GM21737 (cell line): ENCODE measurements around the gene SMIM30.

Experiments used
- ATAC-seq: cut with Tn5 transposase; IDR thresholded peaks from one replicate; pipeline ENCODE4 v1.9.1; 2021; ENCODE audit warnings: mild to moderate bottlenecking, moderate library complexity; ENCODE audit not compliant: unreplicated experiment

The SMIM30 gene

GRCh38 chr7:113109718-113110117 lies 8.6 kb downstream of the SMIM30 start:
- no peak for ATAC-seq

GRCh38 chr7:113100121-113100603 lies 18.2 kb downstream of the SMIM30 start:
- no peak for ATAC-seq

GRCh38 chr7:113099284-113099919 lies 19.0 kb downstream of the SMIM30 start:
- ATAC-seq: no peak

GRCh38 chr7:113094517-113095249 lies 23.7 kb downstream of the SMIM30 start:
- no peak for ATAC-seq

GRCh38 chr7:113093561-113093960 lies 24.8 kb downstream of the SMIM30 start:
- no peak for ATAC-seq

- no peak for ATAC-seq
These were observed 25.6 kb downstream of the SMIM30 start for GRCh38 chr7:113092762-113093161.

GRCh38 chr7:113087071-113087998 lies 31.0 kb downstream of the SMIM30 start:
- no peak for ATAC-seq

- no peak for ATAC-seq
These were observed 31.9 kb downstream of the SMIM30 start, which contains the start of gene GPR85 for GRCh38 chr7:113086431-113086888. TSS of gene GPR85 (minus strand) at chr7:113086827. CDS start at chr7:113084721, 2,106 bp downstream.

- no peak for ATAC-seq
These were observed 32.5 kb downstream of the SMIM30 start for GRCh38 chr7:113085781-113086390.

GRCh38 chr7:113084496-113085172 lies 33.7 kb downstream of the SMIM30 start:
- no peak for ATAC-seq

- no peak for ATAC-seq
These were observed 34.4 kb downstream of the SMIM30 start for GRCh38 chr7:113083816-113084495.

GRCh38 chr7:113083132-113083815 lies 35.1 kb downstream of the SMIM30 start:
- ATAC-seq: no peak

- no peak for ATAC-seq
These were observed 40.0 kb downstream of the SMIM30 start for GRCh38 chr7:113078331-113078730.

GRCh38 chr7:113076703-113077102 lies 41.7 kb downstream of the SMIM30 start:
- no peak for ATAC-seq

GRCh38 chr7:113071465-113071864 lies 46.9 kb downstream of the SMIM30 start:
- ATAC-seq: peak; percentile 86
